ENCODE measurements around the gene MARCHF6.
"Not testable (repeated sequence)": the region's sequence is repeated elsewhere in the genome, so short reads cannot be mapped to it uniquely, and the experiment has no call there.

MARCHF6 gene

DNA sequence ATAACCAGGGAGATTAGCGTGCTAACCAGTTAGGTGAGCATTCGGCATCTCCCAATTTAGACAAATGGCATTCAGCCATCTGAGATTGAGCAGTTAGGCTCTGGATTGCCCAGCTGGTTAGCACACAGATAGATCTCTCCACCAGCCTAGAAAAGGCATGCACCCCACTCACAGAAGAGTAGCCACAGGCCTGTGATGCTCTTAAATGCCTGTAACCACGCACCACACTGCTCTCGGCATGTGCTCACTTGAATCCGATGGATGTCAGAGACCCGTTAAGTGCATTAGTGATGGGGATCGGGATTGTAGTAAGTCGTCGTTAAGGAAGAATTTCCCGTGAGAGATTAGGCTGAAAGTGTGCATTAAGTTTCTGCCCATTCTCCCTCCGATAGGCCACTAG, 23.0 kb downstream of the MARCHF6 start:
- ATAC-seq (no peak), DNase-seq (no peak)

GRCh38 chr5:10377081-10377480, 23.6 kb downstream of the MARCHF6 start:
- ATAC-seq, result no peak
- peak; percentile 26 for DNase-seq

DNA sequence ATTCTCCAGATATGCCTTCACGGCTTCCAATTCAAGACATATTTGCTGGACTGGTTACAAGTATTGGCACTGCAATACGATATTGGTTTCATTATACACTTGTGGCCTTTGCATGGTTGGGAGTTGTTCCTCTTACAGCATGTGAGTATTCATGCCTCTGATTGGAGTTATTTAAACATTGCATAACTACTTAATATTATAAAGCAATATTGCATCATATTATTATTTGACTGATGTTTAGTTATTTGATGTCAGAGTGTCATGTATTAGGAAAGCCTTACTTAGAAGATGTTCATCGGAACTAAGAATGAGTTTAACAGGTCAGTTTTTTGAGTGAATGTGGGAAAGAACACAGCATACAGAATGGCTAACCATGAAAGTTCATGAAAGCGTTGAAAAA, 28.3 kb downstream of the MARCHF6 start:
- DNase-seq (no peak), ATAC-seq (no peak)

DNA sequence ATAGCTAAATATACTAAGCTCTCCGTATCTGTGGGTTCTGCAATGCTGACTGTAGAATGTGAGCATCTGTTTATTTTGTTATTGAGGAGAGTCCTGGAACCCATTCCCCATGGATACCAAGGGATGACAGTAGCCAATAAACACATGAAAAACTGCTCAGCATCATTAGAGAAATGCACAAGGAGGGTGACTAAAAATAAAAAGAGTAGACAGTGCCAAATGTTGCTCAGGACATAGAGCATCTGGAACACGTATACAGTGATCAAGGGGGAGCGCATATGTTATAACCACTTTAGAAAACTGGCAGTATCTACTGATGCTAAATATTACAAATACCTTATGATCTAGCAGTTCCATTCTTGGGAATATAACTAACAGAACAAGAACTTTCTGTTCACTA, 31.0 kb downstream of the MARCHF6 start:
- no peak for ATAC-seq
- no peak for DNase-seq

GRCh38 chr5:10387690-10388089, 34.2 kb downstream of the MARCHF6 start:
- ATAC-seq (no peak), DNase-seq (no peak)

DNA sequence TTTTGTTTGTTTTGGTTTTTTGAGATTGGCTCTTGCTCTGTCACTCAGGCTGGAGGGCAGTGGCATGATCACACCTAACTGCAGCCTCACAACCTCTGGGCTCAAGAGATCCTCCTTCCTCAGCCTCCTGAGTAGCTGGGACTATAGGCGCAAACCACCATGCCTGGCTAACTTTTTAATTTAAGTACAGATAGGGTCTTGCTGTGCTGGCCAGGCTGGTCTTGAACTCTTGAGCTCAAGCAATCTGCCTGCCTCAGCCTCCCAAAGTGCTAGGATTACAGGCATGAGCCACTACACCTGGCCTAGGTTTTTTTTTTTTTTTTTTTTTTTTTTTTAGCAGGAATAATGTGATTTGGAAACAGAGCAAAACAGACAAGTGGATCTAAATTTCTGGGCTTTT, 37.6 kb downstream of the MARCHF6 start:
- ATAC-seq, result no peak
- no peak for DNase-seq

GRCh38 chr5:10392567-10393328, 39.3 kb downstream of the MARCHF6 start:
- not testable (repeated sequence) for ATAC-seq, DNase-seq

GRCh38 chr5:10393491-10393890, 40.0 kb downstream of the MARCHF6 start:
- no peak for DNase-seq
- ATAC-seq, result no peak

DNA sequence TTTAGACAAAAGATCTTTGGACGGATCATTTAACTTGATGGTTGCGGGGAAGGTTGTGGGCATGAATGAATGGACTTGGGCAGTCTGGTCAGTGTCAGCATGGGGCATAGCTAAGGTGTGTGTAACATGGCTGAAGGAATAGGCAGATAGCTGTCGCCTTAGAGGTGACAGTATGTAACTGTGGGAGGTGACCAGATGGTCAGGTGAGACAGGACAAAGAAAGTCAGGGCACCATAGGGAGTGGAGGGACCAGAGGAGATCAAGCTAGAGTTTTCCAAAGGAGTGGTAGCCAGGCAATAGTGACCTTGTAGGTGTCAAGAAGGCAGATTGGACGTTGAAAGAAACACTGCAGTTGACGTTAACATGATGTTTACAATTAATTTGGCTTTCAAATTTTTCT, 43.1 kb downstream of the MARCHF6 start:
- DNase-seq (no peak), ATAC-seq (no peak)

DNA sequence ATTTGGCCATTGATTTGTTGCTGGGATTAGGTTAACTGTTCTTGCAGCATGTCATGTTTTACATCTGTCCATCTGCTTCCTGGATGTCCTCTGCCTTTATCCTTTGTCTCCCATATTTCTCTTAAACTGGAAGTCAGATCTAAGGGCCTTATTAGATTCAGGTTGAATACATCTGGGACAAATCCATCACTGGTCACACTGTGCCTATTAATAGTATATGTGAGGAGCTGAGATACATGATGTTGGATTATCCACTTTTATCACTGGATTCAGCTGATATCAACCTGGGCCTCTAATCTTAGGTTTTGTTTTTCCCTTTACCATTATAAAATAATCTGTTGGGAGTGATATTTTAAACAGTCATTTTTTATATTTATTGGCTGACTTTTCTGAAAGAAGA, 46.3 kb downstream of the MARCHF6 start:
- ATAC-seq, result no peak

DNA sequence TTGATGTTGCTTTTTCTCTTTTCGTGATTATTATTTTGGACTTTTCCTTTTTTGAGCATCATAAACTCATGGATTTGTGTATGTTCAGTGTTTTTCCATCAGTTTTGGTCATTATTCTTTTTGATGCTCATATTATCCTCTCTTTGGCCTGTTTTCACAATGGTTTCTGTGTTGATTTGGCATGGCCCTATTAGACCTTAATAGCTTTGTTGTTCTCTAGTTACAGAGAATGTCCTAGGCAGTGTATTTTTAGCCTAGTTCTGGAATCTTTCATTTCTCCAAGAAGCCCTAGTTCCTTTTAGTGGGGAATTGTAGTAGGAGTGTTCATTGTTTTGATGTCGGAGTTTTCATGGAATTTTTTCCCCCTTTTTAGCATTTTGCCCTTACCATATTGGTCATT, 46.9 kb downstream of the MARCHF6 start:
- DNase-seq (no peak), ATAC-seq (no peak)

More for the DNA sequence above, 46.3 kb downstream of the MARCHF6 start:
- DNase-seq, result no peak

- DNase-seq (no peak), ATAC-seq (no peak)
Measured at GRCh38 chr5:10400831-10401230, 47.3 kb downstream of the MARCHF6 start.

DNA sequence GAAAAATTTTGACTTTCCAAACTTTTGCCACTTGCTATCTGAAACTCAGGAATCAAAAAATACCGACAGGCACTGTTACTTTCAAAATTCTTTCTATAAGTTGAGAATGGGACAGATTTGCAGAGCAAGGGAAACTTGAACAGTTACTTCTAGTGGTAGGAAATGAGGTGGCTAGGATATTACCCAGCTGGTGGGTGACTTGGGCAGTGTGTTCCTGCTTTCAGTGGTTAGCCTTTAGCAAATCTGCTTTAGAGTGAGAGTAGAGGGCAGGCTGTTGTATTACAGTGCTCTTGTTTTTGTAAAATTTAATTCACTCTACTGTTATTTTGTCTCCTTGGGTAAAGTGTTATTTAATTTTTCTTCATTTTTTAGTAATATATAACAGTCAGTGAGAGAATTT, 48.0 kb downstream of the MARCHF6 start:
- ATAC-seq (no peak), DNase-seq (no peak)
